ENCODE data around the gene MUCL3.

DNA sequence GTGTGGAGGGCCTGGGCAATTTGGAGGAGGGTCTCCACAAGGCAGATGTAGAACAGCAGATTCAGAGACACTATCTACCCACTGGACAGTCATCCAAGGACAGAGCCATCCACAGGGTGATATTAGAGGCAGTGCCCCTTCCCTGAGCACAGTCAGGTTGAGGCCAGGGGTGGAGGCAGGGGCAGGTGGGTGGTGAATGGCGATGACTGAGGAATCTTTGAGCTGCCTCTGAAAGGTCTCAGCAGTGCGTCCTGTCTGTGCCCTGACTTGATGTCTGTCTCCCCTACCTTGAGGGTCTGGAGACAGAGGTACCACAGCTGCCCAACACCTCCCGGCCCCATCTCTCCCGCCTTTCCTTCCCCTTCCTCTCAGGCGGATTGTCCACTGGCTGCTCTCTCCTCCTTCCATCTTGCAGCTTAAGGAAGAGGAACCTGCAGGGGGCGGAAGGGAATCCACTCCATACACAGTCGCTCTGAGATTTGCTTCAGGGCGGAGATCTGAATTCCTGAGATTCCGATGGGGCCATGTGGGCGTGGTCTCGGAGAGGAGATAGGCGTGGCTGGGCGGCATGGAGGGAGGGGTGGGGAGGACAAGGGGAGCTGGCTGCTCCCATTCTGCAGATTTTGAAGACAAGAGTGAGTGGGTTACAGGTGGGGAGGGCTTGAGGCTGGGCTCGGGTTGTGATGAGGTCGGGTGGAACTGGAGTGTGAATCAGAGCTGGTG is 1.7 kb downstream of the MUCL3 start:
- TF ChIP-seq, protein P1, sequence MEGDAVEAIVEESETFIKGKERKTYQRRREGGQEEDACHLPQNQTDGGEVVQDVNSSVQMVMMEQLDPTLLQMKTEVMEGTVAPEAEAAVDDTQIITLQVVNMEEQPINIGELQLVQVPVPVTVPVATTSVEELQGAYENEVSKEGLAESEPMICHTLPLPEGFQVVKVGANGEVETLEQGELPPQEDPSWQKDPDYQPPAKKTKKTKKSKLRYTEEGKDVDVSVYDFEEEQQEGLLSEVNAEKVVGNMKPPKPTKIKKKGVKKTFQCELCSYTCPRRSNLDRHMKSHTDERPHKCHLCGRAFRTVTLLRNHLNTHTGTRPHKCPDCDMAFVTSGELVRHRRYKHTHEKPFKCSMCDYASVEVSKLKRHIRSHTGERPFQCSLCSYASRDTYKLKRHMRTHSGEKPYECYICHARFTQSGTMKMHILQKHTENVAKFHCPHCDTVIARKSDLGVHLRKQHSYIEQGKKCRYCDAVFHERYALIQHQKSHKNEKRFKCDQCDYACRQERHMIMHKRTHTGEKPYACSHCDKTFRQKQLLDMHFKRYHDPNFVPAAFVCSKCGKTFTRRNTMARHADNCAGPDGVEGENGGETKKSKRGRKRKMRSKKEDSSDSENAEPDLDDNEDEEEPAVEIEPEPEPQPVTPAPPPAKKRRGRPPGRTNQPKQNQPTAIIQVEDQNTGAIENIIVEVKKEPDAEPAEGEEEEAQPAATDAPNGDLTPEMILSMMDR (IDR thresholded peaks at IDR 0.05) = peak in 2 of 3 experiments; percentile 25 to 44
- TF ChIP-seq POLR2A (IDR thresholded peaks at IDR 0.05) = no peak
